A549 (cell line): Measurements from ENCODE around the gene TMPO. TPM values are rescaled to one million over a fixed set of nuclear protein-coding genes. Genes with fewer than 3 reads are reported as not detected.

ENCODE experiments used
- ATAC-seq, 2 experiments: fragments of 200-7000 bp in 1 of 2; fragments of >200 bp in 1 of 2; cut with Nextera tagmentation in 1 of 2; cut with Tn5 transposase in 1 of 2; 3 replicates each; pipeline versions ENCODE4 v1.8.0 to v1.9.1; 2018 to 2020; ENCODE audit warnings: mild to moderate bottlenecking in 1 of 2, moderate library complexity in 1 of 2
- CTCF ChIA-PET: fragments of 300-600 bp; sonication (Branson Sonifier 250); formaldehyde crosslinking; extraction: SDS; loops from one replicate; lab custom pipeline; 2021; ENCODE audit warnings: antibody characterized with exemption, inconsistent platforms; lab: Yijun Ruan, JAX
- POLR2A ChIA-PET: fragments of 350-600 bp; formaldehyde crosslinking; extraction: SDS; loops from one replicate; lab custom pipeline; 2021; ENCODE audit warnings: antibody characterized with exemption, inconsistent platforms; lab: Yijun Ruan, JAX
- DNase-seq, 2 experiments: peaks; one replicate each; pipeline versions ENCODE4 v3.0.0 to v3.0.0-alpha.2; 2011 to 2016; ENCODE audit warnings: low read depth in 1 of 2, low spot score in 1 of 2
- FAIRE-seq: peaks from 2 replicates; lab custom pipeline; 2011; peaks lifted over from hg19 to GRCh38; lab: Jason Lieb, UNC
- H3K27ac ChIP-seq, 2 experiments: fragments of >200 bp; sonication (Bioruptor Twin); formaldehyde crosslinking; 3 replicates each; pipeline ENCODE4 v1.5.1; 2016 to 2017
- H3K4me1 ChIP-seq: fragments of >200 bp; sonication (Bioruptor Twin); formaldehyde crosslinking; 3 replicates; pipeline ENCODE4 v1.6.1; 2016
- H3K4me2 ChIP-seq: fragments of >200 bp; sonication (Bioruptor Twin); formaldehyde crosslinking; 3 replicates; pipeline ENCODE4 v1.6.1; 2016
- H3K4me3 ChIP-seq: fragments of >200 bp; sonication (Bioruptor Twin); formaldehyde crosslinking; 3 replicates; pipeline ENCODE4 v1.5.1; 2016
- H3K9me3 ChIP-seq: fragments of >200 bp; sonication (Bioruptor Twin); formaldehyde crosslinking; 3 replicates; pipeline ENCODE4 v1.6.1; 2016
- CBX8 ChIP-seq: fragments of 200-600 bp; sonication (generic); IDR thresholded peaks from 2 replicates; pipeline ENCODE4 v1.6.1; 2016
- CEBPB ChIP-seq, 2 experiments: fragments of >200 bp in 1 of 2; sonication (Bioruptor Twin) in 1 of 2; formaldehyde crosslinking in 1 of 2; IDR thresholded peaks; 2 replicates each; pipeline ENCODE4 v1.6.1; 2012 to 2016
- CHD2 ChIP-seq: fragments of 150-350 bp; IDR thresholded peaks from 2 replicates; pipeline ENCODE4 v1.6.1; 2014; ENCODE audit warnings: low read length; ENCODE audit not compliant: partially characterized antibody
- CHD4 ChIP-seq: fragments of 200-600 bp; sonication (generic); IDR thresholded peaks from 2 replicates; pipeline ENCODE4 v1.6.1; 2016; ENCODE audit warnings: antibody characterized with exemption, mild to moderate bottlenecking, borderline replicate concordance
- EHF ChIP-seq: fragments of 250-450 bp; sonication (Bioruptor Pico); IDR thresholded peaks from 2 replicates; pipeline ENCODE4 v1.5.0; 2020; ENCODE audit warnings: mild to moderate bottlenecking
- ELK1 ChIP-seq: fragments of 150-350 bp; IDR thresholded peaks from 2 replicates; pipeline ENCODE4 v1.6.1; 2014; ENCODE audit warnings: low read depth, mild to moderate bottlenecking, low read length
- ESRRA ChIP-seq: fragments of 150-350 bp; IDR thresholded peaks from 2 replicates; pipeline ENCODE4 v1.6.1; 2014; ENCODE audit warnings: mild to moderate bottlenecking, low read length, borderline replicate concordance
- FOSL2 ChIP-seq, 2 experiments: fragments of 450-650 bp in 1 of 2; fragments of >200 bp in 1 of 2; sonication (Bioruptor Twin) in 1 of 2; formaldehyde crosslinking; IDR thresholded peaks; 2 replicates each; pipeline versions ENCODE4 v1.5.0 to v1.6.1; 2016 to 2020; ENCODE audit warnings: mild to moderate bottlenecking in 1 of 2, moderate library complexity in 1 of 2
- HOXB13 ChIP-seq: fragments of 250-450 bp; sonication (Bioruptor Pico); IDR thresholded peaks from 2 replicates; pipeline ENCODE4 v1.5.0; 2020; ENCODE audit warnings: low read depth, mild to moderate bottlenecking, moderate library complexity
- JUNB ChIP-seq: fragments of >200 bp; sonication (Bioruptor Twin); formaldehyde crosslinking; IDR thresholded peaks from 2 replicates; pipeline ENCODE4 v1.6.1; 2016
- KDM1A ChIP-seq: fragments of 200-600 bp; sonication (generic); IDR thresholded peaks from 2 replicates; pipeline ENCODE4 v1.6.1; 2016; ENCODE audit warnings: low read depth, mild to moderate bottlenecking
- KDM5A ChIP-seq: fragments of 200-600 bp; sonication (generic); IDR thresholded peaks from 2 replicates; pipeline ENCODE4 v1.6.1; 2016; ENCODE audit warnings: antibody characterized with exemption, mild to moderate bottlenecking
- MAFK ChIP-seq: fragments of 450-650 bp; IDR thresholded peaks from 2 replicates; pipeline ENCODE4 v1.6.1; 2014; ENCODE audit not compliant: partially characterized antibody
- MAX ChIP-seq: IDR thresholded peaks from 2 replicates; pipeline ENCODE4 v1.6.1; 2012
- MAZ ChIP-seq: fragments of 150-350 bp; IDR thresholded peaks from 2 replicates; pipeline ENCODE4 v1.6.1; 2014; ENCODE audit warnings: antibody characterized with exemption, low read depth, low read length, borderline replicate concordance
- MYC ChIP-seq: IDR thresholded peaks from 2 replicates; pipeline ENCODE4 v1.6.1; 2012; ENCODE audit warnings: mild to moderate bottlenecking, inconsistent platforms, low read length, improper control_type of control experiment, borderline replicate concordance
- NR3C1 ChIP-seq: fragments of >200 bp; sonication (Bioruptor Twin); formaldehyde crosslinking; IDR thresholded peaks from 3 replicates; pipeline ENCODE4 v1.6.1; 2017
- PBX3 ChIP-seq: IDR thresholded peaks from 2 replicates; pipeline ENCODE4 v1.6.1; 2012
- PHF8 ChIP-seq: fragments of 200-600 bp; sonication (generic); IDR thresholded peaks from 2 replicates; pipeline ENCODE4 v1.6.1; 2016; ENCODE audit warnings: low read depth, mild to moderate bottlenecking, antibody characterized with exemption, moderate library complexity, borderline replicate concordance
- POLR2A ChIP-seq: IDR thresholded peaks from 2 replicates; pipeline ENCODE4 v1.6.1; 2012; ENCODE audit warnings: mild to moderate bottlenecking, low read length
- POLR2AphosphoS2 ChIP-seq: conservative IDR thresholded peaks from 2 replicates; pipeline ENCODE4 v1.6.1; 2012; ENCODE audit warnings: low read length, improper control_type of control experiment, inconsistent platforms
- RAD21 ChIP-seq, 2 experiments: fragments of >200 bp in 1 of 2; sonication (Bioruptor Twin) in 1 of 2; formaldehyde crosslinking in 1 of 2; IDR thresholded peaks in 1 of 2; conservative IDR thresholded peaks in 1 of 2; 2 replicates in 1 of 2; 3 replicates in 1 of 2; pipeline ENCODE4 v1.6.1; 2012 to 2018; ENCODE audit warnings: inconsistent platforms in 1 of 2
- RCOR1 ChIP-seq: fragments of 150-350 bp; IDR thresholded peaks from 2 replicates; pipeline ENCODE4 v1.6.1; 2014; ENCODE audit warnings: antibody characterized with exemption, low read length, low read depth
- SMC3 ChIP-seq: fragments of >200 bp; sonication (Bioruptor Twin); formaldehyde crosslinking; IDR thresholded peaks from 3 replicates; pipeline ENCODE4 v1.6.1; 2018; ENCODE audit warnings: inconsistent platforms
- TFCP2L1 ChIP-seq: fragments of 250-450 bp; sonication (Bioruptor Pico); IDR thresholded peaks from 2 replicates; pipeline ENCODE4 v1.5.0; 2021; ENCODE audit warnings: mild to moderate bottlenecking
- ZFP36 ChIP-seq: fragments of 450-650 bp; IDR thresholded peaks from 2 replicates; pipeline ENCODE4 v1.6.1; 2014; ENCODE audit warnings: borderline replicate concordance; ENCODE audit not compliant: partially characterized antibody
- WGBS: methylation state at CpG from one replicate; pipeline ENCODE4 v1.1.6; 2017; ENCODE audit errors: missing lambda C conversion rate; 5-methylcytosine and 5-hydroxymethylcytosine counted together
- polyA plus RNA-seq, 4 experiments: library from polyadenylated mRNA; depleted of rRNA in 3 of 4; stranded (reverse); fragments of >200 nt; fragmentation: RNase III in 1 of 4; extraction: RNeasy Plus Mini Kit Qiagen cat#74134 plus additional on column Dnase treatment in 1 of 4; gene quantifications; 2 replicates in 3 of 4; 3 replicates in 1 of 4; pipeline ENCODE4 v1.2.3, GENCODE V29; 2011 to 2017
- TF ChIP-seq, protein P1 (sequence below): fragments of >200 bp; sonication (Bioruptor Twin); formaldehyde crosslinking; IDR thresholded peaks from 3 replicates; pipeline ENCODE4 v1.5.1; 2016

TMPO gene
- polyA plus RNA-seq, 2 of the 4 experiments (the other 2 are of a cell fraction), result 100 to 169 TPM

DNA sequence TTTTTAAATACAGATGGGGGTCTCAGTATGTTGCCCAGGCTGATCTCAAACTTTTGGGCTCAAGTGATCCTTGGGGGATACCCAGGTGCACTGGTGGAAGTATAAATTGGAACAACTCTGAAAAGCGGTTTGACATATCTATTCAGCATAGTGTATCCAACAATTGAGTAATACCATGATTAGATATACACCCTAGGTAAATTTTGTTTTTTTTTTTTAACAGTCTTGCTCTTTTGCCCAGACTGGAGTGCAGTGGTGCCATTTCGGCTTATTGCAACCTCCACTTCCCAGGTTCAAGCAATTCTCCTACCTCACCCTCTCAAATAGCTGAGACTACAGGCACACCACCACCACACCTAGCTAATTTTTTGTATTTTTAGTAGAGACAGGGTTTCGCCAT lies 46.5 kb downstream of the TMPO start (continued):
- no peak for TF ChIP-seq ELK1
- TF ChIP-seq MAFK, result no peak
- TF ChIP-seq CEBPB (IDR thresholded peaks at IDR 0.05), result no peak
- TF ChIP-seq CHD4, result no peak
- no peak for TF ChIP-seq KDM1A
- TF ChIP-seq MAX, result no peak
- TF ChIP-seq KDM5A, result no peak

GRCh38 chr12:98572010-98572409 lies 56.6 kb downstream of the TMPO start:
- 63% methylated on average over 2 of the region's 2 CpGs for WGBS
- TF ChIP-seq RAD21 (conservative IDR thresholded peaks at IDR 0.05 in 1 of 2, IDR thresholded peaks at IDR 0.05 in 1 of 2) (no peak), ESRRA (no peak), MYC (no peak), HOXB13 (CRISPR knock-in tag) (no peak), MAZ (no peak)
- TF ChIP-seq, all 56 proteins: peak for 0
- POLR2A ChIA-PET, result interaction anchor here (0.5 to 1.2 kb wide), 2 partner anchors 9 to 21 kb away, joined by 3 to 8 read pairs; partner anchors contain the start of gene SLC25A3
- CTCF ChIA-PET, result interaction anchor here (0.6 to 9.8 kb wide), 5 partner anchors 39 to 80 kb away, joined by 3 to 80 read pairs (median 3); no protein-coding TSS in a partner anchor
- Histone ChIP-seq H3K4me3 (no peak overlapping the region), H3K9me3 (no peaks in the 10 kb centered on the region), H3K4me2 (no peak overlapping the region), H3K4me1 (peaks cover 16% of the 10 kb centered on the region), H3K27ac (no peak overlapping the region)
- ATAC-seq (peak; percentile 71 to 77; a peak in 4 of 6 replicates), FAIRE-seq (no peak), DNase-seq (peak; percentile 29 to 32)

DNA sequence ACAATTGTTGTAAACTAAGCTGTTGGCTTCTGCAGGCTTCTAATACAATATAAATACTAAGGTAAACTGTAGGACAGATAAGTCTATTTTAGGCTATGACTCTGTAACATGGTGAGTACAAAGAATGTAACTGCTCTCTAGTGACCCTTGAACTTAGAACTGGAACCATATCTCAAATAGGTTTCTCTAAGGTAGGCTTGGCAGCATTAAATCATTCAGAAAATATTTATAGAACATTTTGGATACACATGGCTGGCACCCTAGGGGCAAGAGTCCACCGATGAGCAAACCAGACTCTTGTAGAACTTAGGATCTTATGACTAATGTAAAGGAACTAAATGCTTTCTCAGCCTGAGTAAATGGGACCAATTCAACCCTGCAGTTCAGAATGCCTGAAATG lies 58.7 kb downstream of the TMPO start:
- ATAC-seq (peak; percentile 77 to 81; a peak in 5 of 6 replicates), DNase-seq (peak in 1 of 2 experiments; percentile 58)
- peaks cover 24% of the 10 kb centered on the region for H3K4me1 ChIP-seq

DNA sequence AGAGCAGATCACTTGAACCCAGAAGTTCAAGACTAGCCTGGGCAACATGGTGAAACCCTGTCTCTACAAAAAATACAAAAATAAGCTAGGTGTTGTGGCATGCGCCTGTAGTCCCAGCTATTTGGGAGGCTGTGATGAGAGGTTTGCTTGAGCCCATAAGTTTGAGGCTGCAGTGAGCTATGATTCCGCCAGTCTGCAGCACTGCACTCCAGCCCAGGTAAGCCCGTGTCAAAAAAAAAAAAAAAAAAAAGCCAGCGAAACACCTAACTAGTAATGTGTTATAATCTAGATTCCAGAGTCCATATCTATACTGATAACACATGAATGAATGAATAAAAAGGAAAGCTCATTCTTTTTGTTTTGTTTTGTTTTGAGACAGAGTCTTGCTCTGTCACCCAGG lies 59.6 kb downstream of the TMPO start:
- Histone ChIP-seq H3K27ac (peak overlapping the region; percentile 40 to 49; a peak in 4 of 6 replicates), H3K4me3 (no peak overlapping the region), H3K4me2 (no peak overlapping the region), H3K4me1 (peaks cover 24% of the 10 kb centered on the region), H3K9me3 (no peaks in the 10 kb centered on the region)
- ChIA-PET POLR2A (interaction anchor here (1.3 kb wide), 1 partner anchor 19 kb away, joined by 8 read pairs; the partner anchor contains the start of gene SLC25A3), CTCF (interaction anchor here (0.8 to 3.5 kb wide), 6 partner anchors 10 to 79 kb away, joined by 3 to 29 read pairs (median 4); no protein-coding TSS in a partner anchor)
- ATAC-seq (no peak), FAIRE-seq (no peak), DNase-seq (no peak)
- WGBS, result 85% methylated on average over 4 of the region's 4 CpGs
- TF ChIP-seq CHD2 (no peak), NR3C1 (no peak), FOSL2 (IDR thresholded peaks at IDR 0.05) (no peak), FOSL2 (CRISPR knock-in tag; IDR thresholded peaks at IDR 0.05) (no peak), MAZ (no peak), POLR2AphosphoS2 (no peak), CBX8 (no peak), SMC3 (no peak), ZFP36 (no peak), MYC (no peak), RCOR1 (no peak), TFCP2L1 (CRISPR knock-in tag) (no peak), PHF8 (no peak), POLR2A (no peak), PBX3 (no peak), JUNB (no peak), EHF (CRISPR knock-in tag) (no peak)

More for the DNA sequence above, 58.7 kb downstream of the TMPO start:
- TF ChIP-seq KDM5A (no peak), FOSL2 (IDR thresholded peaks at IDR 0.05) (no peak), FOSL2 (CRISPR knock-in tag; IDR thresholded peaks at IDR 0.05) (no peak)
- TF ChIP-seq, protein P1, sequence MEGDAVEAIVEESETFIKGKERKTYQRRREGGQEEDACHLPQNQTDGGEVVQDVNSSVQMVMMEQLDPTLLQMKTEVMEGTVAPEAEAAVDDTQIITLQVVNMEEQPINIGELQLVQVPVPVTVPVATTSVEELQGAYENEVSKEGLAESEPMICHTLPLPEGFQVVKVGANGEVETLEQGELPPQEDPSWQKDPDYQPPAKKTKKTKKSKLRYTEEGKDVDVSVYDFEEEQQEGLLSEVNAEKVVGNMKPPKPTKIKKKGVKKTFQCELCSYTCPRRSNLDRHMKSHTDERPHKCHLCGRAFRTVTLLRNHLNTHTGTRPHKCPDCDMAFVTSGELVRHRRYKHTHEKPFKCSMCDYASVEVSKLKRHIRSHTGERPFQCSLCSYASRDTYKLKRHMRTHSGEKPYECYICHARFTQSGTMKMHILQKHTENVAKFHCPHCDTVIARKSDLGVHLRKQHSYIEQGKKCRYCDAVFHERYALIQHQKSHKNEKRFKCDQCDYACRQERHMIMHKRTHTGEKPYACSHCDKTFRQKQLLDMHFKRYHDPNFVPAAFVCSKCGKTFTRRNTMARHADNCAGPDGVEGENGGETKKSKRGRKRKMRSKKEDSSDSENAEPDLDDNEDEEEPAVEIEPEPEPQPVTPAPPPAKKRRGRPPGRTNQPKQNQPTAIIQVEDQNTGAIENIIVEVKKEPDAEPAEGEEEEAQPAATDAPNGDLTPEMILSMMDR, result no peak
- no peak for FAIRE-seq
- POLR2A ChIA-PET, result no interaction called here
- H3K4me2 ChIP-seq, result peak overlapping the region; percentile 48
- no peaks in the 10 kb centered on the region for H3K9me3 ChIP-seq
- peak overlapping the region; percentile 40 to 49; a peak in 5 of 6 replicates for H3K27ac ChIP-seq
- no peak overlapping the region for H3K4me3 ChIP-seq
- WGBS, result 3% methylated on average over 1 of the region's 1 CpG
- CTCF ChIA-PET, result interaction anchor here (0.6 to 1.2 kb wide), 2 partner anchors 12 kb away, joined by 3 read pairs; no protein-coding TSS in a partner anchor
